ENCODE data around the gene TUFT1. TPM values are rescaled to one million over a fixed set of nuclear protein-coding genes. Genes with fewer than 3 reads are reported as not detected.

TUFT1 gene
- total and polyA plus RNA-seq, 10 donors: 0.67 to 1.9 (median 1.3) TPM

GRCh38 chr1:151526735-151527525 lies 13.2 kb upstream of the TUFT1 start:
- Histone ChIP-seq H3K4me3 (no peak overlapping the region), H3K4me1 (no peaks in the 10 kb centered on the region), H3K9me3 (no peaks in the 10 kb centered on the region), H3K36me3 (no peaks in the 10 kb centered on the region), H3K27me3 (replicated peaks in 1 of 7) (no peaks in the 10 kb centered on the region), H3K27ac (no peak overlapping the region)
- no peak for TF ChIP-seq POLR2A (IDR thresholded peaks at IDR 0.05)
- TF ChIP-seq, protein P1, sequence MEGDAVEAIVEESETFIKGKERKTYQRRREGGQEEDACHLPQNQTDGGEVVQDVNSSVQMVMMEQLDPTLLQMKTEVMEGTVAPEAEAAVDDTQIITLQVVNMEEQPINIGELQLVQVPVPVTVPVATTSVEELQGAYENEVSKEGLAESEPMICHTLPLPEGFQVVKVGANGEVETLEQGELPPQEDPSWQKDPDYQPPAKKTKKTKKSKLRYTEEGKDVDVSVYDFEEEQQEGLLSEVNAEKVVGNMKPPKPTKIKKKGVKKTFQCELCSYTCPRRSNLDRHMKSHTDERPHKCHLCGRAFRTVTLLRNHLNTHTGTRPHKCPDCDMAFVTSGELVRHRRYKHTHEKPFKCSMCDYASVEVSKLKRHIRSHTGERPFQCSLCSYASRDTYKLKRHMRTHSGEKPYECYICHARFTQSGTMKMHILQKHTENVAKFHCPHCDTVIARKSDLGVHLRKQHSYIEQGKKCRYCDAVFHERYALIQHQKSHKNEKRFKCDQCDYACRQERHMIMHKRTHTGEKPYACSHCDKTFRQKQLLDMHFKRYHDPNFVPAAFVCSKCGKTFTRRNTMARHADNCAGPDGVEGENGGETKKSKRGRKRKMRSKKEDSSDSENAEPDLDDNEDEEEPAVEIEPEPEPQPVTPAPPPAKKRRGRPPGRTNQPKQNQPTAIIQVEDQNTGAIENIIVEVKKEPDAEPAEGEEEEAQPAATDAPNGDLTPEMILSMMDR (IDR thresholded peaks at IDR 0.05 in 8 of 11, conservative IDR thresholded peaks at IDR 0.05 in 3 of 11): no peak
- no peak for TF ChIP-seq POLR2AphosphoS5 (IDR thresholded peaks at IDR 0.05)
- intact Hi-C loops (cut with DNase I; ENCODE audit: low total_unique reads): no loop called here
- no peak for DNase-seq
- 81 to 93% (median 83%) methylated on average over 7 of the region's 7 CpGs for WGBS, 5 donors

- Histone ChIP-seq H3K9me3 (no peaks in the 10 kb centered on the region), H3K27me3 (replicated peaks in 1 of 7) (no peaks in the 10 kb centered on the region), H3K4me1 (no peaks in the 10 kb centered on the region), H3K4me3 (no peak overlapping the region), H3K27ac (no peak overlapping the region), H3K36me3 (no peaks in the 10 kb centered on the region)
- intact Hi-C loops (cut with DNase I; ENCODE audit: low total_unique reads): no loop called here
- DNase-seq: no peak
- WGBS, 5 donors: 84 to 94% (median 93%) methylated on average over 11 of the region's 11 CpGs
- no peak for TF ChIP-seq POLR2AphosphoS5 (IDR thresholded peaks at IDR 0.05)
- no peak for TF ChIP-seq POLR2A (IDR thresholded peaks at IDR 0.05)
- TF ChIP-seq, protein P1 (IDR thresholded peaks at IDR 0.05 in 8 of 11, conservative IDR thresholded peaks at IDR 0.05 in 3 of 11): no peak
These were observed 10.9 kb upstream of the TUFT1 start for GRCh38 chr1:151529211-151529702.

DNA sequence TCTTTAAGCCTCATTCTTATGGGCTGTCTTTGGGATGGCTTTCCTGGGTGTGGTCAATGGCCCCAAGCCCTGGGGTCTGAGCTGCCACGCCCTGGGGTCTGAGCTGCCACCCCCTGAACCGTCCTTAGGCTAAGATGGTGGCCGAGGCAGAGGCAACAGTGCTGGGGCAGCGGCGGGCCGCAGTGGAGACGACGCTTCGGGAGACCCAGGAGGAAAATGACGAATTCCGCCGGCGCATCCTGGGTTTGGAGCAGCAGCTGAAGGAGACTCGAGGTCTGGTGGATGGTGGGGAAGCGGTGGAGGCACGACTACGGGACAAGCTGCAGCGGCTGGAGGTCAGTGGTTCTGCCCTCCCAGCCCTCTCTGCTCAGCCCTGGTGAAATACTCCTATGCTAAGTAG lies 10.3 kb upstream of the TUFT1 start:
- 85 to 96% (median 93%) methylated on average over 18 of the region's 18 CpGs for WGBS, 5 donors
- DNase-seq: no peak
- TF ChIP-seq POLR2A (IDR thresholded peaks at IDR 0.05): no peak
- no peak for TF ChIP-seq POLR2AphosphoS5 (IDR thresholded peaks at IDR 0.05)
- TF ChIP-seq, protein P1 (IDR thresholded peaks at IDR 0.05 in 8 of 11, conservative IDR thresholded peaks at IDR 0.05 in 3 of 11): no peak
- Histone ChIP-seq H3K9me3 (no peaks in the 10 kb centered on the region), H3K4me1 (no peaks in the 10 kb centered on the region), H3K36me3 (no peaks in the 10 kb centered on the region), H3K27me3 (replicated peaks in 1 of 7) (no peaks in the 10 kb centered on the region), H3K27ac (no peak overlapping the region), H3K4me3 (no peak overlapping the region)
- intact Hi-C loops (cut with DNase I; ENCODE audit: low total_unique reads): no loop called here

GRCh38 chr1:151530461-151530860 lies 9.6 kb upstream of the TUFT1 start:
- no peaks in the 10 kb centered on the region for H3K27me3 ChIP-seq (replicated peaks in 1 of 7)
- H3K4me3 ChIP-seq: no peak overlapping the region
- no peak overlapping the region for H3K27ac ChIP-seq
- no peak for DNase-seq
- H3K4me1 ChIP-seq: no peaks in the 10 kb centered on the region
- 81 to 89% (median 86%) methylated on average over 11 of the region's 11 CpGs for WGBS, 5 donors
- H3K36me3 ChIP-seq: no peaks in the 10 kb centered on the region
- H3K9me3 ChIP-seq: no peaks in the 10 kb centered on the region
- TF ChIP-seq POLR2AphosphoS5 (IDR thresholded peaks at IDR 0.05): no peak
- TF ChIP-seq, protein P1 (IDR thresholded peaks at IDR 0.05 in 8 of 11, conservative IDR thresholded peaks at IDR 0.05 in 3 of 11): no peak
- no peak for TF ChIP-seq POLR2A (IDR thresholded peaks at IDR 0.05)
- intact Hi-C loops (cut with DNase I; ENCODE audit: low total_unique reads): no loop called here

All from spleen (tissue), 11 donors.